ENCODE data around the gene ENAH.

Gene ENAH

DNA sequence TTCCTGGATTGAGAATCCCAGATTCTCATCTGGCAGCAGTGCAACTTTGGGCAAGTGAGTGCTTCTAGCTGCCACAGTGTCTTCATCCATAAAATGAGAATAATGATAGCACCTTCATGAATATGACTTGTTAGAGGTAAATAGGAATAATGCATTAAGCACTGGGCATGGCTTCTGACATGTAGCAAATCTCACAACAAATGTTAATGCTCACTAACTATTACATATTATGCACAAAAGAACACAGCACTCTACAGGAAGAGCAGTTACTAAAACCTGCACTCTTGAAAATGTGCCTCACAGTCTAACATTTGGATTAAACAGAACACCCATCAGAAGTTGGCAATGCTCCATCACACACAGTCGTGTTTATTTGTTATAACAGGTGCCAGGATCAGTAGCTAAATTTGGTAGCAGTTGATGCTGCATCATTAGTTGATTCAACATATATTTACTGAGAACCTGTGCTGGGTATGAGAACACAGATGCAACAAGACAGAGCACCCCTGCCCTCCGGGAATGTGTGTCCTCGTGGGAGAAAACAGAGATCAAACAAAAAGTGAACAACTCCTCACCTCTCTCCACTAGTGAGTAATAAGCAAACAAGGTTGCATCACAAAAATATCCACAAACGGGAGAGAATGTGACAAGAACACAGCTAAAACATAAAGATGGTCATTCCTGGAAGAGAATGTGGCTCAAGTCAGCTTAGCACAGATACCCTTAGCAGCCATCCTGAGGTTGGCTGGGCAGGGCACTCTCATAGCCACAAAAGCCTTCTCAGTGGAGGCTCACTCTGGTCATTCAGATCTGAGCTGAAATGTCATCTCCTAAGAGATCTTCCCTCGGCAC is 198.9 kb downstream of the ENAH start:
- DNase-seq (ENCODE audit: low spot score) = no peak

DNA sequence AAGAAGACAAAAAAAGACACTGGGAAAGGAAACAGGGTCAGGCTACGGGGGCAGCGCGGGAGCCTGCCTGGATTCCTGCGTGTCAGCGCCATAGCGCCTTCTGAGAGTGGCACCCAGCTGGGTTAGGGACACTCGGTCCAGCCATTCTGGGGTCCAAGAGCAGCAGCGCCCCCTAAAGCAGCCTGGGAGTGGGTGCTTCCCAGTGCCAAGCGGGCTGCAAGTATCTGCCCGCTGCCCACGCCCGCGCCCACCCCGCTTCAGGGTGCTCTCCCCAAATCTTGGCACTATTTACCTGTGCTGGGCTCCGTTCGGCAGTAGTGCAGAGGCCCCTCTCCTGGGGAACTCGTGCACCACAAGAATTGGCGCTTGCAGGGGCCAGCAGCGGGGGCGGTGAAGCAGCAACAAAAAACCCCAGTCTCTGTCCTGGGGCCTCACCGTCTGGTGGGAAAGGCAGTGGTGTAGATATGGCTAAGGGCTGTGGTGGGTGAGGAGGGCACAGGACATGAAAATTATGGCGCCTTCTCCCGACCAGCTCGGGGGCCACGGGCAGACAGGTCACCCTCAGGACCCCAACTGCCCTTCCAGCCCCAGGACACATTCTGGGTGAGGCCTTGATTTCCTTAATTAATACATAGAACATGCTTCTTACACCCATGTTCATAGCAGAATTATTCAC is 200.9 kb downstream of the ENAH start:
- DNase-seq (ENCODE audit: low spot score) = no peak

DNA sequence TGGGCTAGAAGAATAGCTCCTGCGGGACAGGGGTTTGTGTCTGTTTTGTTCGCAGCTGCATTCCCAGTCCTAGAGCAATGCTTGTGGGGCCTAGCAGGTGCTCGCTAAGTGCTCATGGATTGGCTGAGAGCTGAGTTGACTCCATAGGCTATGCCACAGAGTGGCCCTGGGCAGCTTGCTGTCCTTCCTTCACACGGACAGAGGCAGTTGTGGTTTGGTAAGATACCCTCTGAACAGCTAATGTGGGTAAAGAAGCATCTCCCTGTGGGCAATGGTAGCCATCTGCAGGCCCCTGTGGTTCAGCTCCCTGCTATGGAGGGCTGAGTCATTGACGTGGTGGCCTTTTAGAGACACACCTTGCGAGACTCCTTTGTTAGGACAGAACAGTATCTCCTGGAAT is 201.6 kb downstream of the ENAH start:
- DNase-seq (ENCODE audit: low spot score) = no peak

DNA sequence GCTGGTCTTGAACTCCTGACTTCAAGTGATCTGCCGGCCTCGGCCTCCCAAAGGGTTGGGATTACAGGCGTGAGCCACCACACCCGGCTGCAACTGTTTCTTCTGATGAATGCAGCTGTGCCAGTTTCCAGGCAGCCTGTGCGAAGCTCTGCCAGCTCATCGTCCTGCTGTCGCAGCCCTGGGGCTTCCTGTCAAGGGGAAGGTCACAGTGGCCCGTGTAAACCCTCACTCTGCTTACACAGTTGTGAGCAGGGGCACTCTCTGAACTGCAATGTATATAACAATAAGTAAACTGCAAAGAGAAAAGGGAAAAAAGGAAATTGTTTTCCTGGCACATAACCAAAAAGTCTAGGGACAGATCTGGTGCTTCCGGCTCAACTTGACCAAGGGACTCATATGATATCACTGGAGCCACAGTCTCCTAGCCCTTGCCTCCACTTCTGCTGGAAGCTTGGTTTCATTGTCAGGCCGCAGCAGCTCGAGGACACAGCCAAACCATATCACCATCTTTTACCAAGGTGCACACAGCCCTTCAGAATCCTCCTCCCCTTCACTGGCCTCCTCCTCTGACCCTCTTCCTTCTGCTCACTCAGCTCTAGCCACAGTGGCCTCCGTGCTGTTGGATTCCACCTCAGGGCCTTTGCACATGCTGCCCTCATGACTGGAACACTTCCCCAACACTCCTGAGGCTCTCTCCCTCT is 202.3 kb downstream of the ENAH start:
- no peak for DNase-seq (ENCODE audit: low spot score)

DNA sequence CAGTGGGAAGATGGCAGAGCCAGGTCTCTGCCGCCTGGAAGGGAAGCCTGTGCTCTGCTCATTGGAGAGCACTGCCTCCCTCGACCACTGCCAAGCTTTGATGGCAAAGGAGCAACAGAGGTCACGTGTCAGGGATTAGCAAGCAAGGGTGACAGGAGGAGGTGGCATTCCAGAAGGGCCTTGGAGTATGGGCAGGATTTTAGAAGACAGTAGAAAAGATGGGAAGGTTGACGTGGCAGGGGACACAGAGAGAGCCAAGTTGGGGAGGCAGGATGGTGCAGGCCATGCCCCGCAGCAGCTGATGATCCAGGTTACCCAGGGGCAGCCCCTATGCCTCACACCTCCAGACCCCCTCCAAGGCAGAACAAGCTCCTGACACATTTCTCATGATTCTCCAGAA is 203.1 kb downstream of the ENAH start:
- DNase-seq (ENCODE audit: low spot score) = no peak

DNA sequence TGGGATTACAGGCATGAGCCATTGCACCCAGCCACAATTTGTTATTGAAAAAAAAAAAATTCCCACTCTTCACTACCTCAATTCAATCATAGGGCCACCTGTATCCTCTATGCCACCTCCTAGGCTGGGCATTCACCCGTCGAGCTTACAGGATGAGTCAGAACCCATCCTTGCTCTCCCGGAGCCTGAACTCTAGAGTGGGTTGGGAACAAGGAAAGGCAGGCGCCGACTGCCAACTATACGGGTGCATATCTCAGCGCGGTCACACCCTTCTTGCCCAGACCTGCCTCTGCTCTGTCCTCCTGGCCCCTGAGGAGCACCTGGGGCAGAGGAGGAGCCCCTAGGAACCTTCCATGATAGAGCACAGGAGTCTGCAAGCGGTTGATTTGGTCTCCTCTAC is 203.7 kb downstream of the ENAH start:
- DNase-seq (ENCODE audit: low spot score) = no peak

DNA sequence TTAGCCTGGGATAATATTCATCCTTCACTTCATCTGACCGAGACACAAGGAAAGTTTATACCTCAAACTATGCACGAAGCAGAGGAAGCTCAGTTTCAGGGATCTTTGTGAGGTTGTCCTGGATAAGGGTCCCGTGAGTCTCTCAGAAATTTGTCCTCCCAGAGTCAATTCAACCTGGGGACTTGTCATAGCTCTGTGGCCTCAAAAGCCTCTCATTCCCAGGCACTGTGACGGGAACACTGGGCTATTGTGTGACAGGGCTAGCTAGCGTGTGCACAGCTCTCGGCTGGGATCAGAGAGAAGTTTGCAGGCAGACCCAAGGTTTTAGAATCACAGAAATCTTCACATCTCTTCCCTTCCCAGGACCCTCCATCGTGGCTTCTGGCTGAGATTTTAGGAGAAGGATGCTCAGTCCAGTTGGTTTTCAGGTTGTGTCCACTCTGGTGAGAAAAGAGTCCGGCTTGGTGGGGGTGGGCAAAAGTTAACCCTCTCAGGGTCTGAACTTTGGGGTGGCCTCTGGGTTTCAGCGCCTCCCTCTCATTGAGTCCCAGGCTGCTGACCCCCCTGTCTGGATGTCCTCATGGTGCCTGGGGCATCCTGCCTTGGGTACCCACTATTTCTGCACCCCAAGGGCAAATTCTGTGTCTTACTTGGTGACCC is 204.6 kb downstream of the ENAH start:
- DNase-seq (ENCODE audit: low spot score) = peak; percentile 84

DNA sequence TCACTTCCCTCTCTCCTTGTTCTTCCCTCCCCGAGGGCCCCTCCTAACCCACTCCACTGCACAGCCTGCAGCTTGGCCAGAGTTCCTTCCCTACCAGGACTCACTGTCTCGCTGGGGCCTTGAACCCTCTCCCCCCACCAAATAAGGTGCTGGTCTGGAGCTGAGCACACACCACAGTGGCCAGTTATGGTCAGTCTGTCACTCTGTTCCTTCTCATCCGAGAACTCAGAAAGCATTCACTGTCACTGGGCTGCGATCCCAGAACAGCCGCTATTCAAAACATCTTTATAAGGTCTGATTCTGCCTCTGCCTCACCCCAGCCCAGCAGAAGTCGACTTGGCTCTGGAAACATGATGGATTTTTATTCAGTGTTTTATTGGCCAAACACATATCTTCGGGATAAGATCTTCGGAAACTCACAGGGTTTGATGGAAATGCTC is 205.3 kb downstream of the ENAH start:
- DNase-seq (ENCODE audit: low spot score) = peak; percentile 83

DNA sequence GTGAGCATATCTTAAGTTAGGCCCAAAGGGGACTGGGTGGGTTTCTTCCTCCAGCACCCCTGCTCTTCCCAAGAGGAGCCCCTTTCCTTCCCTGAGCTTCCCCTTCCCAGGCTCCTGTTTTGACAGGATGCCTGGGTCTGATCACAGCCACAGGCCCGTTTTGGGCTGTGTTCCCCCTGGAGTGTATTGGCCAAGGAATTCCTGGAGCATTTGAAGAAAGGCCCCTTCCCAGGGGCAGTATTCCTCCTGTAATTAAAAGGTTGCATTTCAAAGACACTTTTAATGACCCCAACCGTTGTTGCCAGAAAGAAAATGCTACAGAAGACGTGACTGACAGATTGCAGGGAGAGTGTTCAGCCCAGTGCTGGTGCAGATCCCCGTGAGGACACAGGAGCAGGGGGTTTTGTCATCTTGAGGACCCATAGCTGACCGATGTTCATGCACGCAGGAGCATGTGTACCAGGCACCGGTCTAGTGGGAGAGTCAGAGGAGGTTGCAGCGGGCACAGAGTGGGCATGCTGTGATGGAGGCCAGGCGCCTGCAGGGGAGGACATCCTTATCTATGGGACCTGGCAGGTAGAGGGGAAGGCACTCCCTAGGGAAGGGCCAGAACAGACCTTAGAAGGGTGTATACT is 205.8 kb downstream of the ENAH start:
- DNase-seq (ENCODE audit: low spot score) = no peak

DNA sequence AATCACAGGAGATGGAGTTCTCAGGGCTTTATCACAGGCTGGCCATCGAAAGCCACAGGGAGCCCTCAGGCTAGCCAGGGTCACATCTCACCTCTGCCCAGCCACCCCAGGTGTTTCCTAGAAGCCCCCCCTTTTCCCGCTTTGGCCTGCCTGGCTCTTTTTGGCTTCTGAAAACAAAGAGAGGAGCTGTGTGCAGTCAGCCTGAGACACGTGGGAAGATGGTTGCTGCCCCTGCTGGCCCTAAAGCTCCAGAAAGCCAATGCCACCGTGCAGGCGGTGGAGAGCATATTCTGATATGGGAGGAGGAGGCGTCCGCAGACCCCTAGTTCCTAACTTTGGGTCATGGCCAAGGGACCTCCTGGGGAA is 206.3 kb downstream of the ENAH start:
- no peak for DNase-seq (ENCODE audit: low spot score)

DNA sequence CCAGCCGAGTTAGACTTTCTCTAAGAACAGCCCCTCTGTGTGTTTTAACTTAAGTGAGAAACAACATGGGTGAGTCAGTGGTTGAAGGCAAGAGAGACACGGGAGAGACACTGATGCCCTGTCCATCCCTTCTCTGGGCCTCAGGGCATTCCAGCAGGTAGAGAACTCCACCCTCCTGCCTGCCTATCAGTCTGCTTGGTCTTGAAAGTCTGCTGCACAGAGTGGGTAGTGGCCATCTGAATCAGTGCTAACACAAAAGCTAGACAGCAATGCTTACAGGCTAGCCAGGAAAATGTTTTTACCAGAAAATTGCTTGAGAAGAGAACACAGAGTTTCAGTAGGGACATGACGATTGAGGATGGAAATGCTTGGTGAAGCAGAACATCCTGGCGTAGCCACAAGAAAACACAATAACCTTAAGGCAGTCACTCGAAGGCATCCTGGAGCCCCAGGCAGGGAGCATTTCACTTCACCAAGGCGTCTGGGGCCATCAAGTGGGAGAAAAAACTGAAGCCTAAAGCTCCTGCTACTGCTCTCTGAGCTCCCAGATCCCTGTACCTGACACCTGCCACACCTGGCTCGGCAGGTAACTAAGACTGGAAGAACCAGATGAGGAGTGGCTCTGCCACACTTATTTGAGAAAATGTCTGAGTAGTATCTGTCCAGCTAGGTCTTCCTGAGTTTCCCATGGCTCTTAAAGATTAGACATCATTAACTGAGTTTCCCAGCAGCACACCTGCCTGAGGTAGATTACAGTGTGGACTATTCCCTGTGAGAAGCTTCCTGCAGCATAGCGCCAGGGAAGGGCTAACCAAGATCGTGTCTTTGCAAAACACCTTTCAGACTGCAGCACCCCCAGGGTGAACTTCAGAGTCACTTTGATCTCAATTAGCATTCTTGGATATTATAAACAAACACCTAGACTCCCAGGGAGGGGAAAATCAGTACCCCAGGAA is 207.0 kb downstream of the ENAH start:
- no peak for DNase-seq (ENCODE audit: low spot score)

DNA sequence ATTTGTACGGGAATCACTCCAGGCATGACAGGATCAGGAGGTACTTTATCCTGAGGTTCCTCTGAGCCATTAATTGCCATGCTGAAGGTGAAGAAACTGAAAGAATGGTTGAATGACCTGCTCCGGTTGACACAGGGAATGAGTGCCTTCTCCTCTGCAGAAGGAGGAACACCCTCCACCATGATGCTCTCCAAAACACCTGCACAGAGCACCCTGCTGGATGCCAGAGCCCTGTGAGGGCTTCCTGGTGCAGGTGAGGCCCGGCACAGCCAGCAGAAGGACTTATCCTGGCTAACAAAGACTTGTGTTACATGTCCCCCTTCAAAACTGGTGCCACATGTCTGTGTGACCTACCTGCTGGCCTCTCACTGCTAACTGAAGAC is 210.8 kb downstream of the ENAH start:
- DNase-seq (ENCODE audit: low spot score) = no peak

DNA sequence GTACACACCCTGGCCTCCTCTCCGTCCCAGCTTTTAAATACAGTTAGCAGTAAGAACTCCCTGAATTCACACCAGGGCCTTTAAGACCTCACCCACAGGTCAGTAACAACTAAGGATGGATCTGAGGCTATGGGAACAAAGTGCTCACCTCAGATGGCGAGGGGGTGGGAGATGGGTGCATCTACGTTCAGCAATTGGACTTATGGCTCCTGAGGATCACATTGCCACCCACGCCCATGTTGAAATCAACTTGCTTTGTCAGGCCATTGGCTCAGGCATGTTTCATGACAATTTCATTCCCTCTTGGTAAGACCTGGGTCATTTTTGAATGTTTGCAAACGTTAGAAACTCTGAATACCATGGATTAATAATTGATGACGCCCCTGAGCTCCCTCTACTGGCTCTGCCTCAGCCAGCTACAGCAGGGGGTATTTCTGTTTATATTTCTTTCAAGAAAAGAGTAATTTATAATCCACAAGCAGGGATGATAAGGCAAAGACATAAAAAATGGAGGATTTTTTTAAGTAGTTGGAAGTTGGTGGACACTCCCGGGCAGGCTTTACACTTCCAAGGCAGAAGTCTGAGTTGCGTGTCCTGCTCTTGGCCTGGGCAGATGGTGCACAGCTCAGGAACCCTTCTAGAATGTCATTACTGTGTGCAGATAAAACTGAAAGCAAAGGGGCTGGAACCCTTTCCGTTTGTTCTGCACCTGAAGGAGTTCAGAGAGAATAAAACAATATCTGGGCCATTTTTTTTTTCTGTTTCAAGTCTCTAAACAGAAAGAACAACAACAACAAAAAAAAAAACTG is 211.4 kb downstream of the ENAH start:
- no peak for DNase-seq (ENCODE audit: low spot score)

DNA sequence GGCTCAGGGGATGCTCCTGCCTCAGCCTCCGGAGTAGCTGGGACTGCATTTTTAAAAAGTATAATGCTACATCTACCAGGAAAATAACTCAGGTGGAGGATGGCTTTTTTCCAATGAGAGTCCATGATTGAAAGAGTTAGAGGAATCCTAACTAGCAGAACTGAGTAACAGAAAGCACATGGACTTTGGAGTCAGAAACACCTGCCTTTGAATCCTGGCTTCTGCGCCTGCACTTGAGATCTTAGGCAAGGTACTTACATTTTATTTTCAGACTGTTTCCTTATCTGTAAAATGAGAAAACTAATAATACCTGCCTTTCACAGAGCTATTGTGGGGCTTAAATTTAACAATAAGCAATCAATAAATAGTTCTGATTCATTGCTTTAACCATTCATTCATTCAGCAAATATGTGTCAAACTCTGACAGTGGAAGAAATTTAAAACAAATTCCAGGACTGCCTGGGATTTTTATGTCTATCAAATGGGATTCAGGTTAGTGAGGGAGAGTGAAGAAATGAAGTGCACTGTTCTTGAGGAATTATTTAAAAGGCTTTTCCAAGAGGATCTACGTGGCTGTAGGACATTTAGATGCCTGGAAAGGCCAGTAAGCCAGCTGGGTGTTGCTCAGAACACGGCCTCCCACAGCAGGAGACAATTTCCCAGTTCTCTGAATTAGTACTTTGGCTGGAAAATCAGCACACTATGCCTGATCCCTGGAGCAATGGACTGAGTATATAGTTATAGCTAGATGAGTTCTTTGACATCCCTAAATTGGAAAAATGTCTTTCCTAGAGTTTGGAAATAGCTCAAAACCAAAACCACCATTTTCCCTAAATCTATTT is 212.3 kb downstream of the ENAH start:
- DNase-seq (ENCODE audit: low spot score) = no peak

DNA sequence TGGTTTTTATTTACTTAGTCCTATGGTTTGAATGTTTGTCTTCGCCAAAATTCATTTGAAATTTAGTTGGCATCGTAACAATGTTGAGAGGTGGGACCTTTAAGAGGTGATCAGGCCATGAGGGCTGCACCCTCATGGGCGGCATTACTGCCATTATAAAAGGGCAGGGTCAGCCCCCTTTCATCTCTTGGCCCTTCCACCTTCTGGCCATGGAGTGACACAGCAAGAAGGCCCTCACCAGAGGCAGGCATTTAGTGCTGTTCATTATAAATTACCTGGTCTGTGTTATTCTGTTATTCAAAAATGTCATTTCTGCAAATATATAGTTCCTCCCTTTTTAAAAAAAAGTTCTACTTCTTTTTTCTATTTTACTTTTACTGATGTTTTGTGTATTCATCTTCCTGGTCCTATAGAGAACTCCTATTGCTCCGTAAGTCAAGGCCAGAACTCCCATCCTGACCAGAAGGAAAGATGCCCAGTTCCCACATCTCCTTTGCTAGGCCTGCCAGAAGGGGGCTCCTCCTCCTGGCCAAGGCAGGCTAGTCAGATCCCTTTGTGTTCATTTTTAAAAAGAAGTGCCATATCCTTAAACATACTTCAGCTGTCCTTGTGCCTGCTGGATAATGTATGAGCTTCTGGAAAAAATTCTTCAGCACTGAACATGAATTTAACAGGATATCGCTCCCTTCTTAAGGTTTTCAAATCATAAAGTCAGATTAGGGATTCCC is 215.0 kb downstream of the ENAH start:
- peak; percentile 26 for DNase-seq (ENCODE audit: low spot score)
